Measurements from ENCODE around the gene ARFGAP2.

The ARFGAP2 gene

DNA sequence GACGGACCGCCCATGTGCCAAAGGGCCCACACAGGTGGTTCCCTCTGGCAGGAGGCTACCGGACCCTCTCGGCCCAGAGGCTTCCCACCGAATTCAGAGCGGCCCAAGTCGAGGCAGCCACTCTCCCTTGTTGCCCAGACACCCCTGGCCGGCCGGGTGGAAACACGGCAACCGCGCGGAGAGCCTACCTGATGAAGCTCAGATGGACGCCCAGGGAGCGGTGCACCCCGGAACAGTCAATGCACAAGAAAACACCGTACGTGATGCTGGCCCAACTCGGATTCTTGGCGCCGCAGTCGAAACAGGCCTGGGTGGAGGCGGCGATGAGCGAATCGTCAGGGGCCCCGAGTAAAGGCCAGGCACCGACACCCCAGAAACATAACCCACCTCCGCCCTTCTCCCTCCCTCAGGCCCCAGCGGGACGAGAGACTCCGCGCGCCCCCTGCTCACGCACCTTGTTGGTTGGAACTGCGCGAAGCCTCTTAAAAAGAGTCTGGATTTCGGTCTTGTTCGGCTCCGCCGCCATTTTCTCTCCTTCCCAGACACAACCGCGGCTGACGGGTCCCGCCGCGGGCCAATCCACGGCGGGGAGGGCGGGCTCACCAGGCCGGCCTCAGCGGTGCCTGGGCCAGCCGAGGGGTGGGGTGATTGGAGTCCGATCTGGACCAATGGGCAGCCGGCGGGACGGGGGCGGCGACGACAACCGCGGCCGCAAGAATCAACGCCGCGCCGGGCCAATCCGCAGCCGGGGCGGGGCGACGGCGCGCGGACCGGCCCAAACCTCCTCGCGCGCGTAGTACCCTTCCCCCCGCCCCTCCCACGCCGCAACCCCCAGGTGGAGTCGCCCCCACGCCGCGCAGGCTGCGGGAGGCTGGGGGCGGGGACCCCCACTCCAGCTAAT is at the start of gene ARFGAP2:
Gene ARFGAP2 (minus strand): TSS at position 552 of the 901 bp plus-strand sequence. CDS start 26 bp downstream, at position 526.
- TF ChIP-seq CTCF (IDR thresholded peaks at IDR 0.05; ENCODE audit: low read depth, low read length), result no peak

DNA sequence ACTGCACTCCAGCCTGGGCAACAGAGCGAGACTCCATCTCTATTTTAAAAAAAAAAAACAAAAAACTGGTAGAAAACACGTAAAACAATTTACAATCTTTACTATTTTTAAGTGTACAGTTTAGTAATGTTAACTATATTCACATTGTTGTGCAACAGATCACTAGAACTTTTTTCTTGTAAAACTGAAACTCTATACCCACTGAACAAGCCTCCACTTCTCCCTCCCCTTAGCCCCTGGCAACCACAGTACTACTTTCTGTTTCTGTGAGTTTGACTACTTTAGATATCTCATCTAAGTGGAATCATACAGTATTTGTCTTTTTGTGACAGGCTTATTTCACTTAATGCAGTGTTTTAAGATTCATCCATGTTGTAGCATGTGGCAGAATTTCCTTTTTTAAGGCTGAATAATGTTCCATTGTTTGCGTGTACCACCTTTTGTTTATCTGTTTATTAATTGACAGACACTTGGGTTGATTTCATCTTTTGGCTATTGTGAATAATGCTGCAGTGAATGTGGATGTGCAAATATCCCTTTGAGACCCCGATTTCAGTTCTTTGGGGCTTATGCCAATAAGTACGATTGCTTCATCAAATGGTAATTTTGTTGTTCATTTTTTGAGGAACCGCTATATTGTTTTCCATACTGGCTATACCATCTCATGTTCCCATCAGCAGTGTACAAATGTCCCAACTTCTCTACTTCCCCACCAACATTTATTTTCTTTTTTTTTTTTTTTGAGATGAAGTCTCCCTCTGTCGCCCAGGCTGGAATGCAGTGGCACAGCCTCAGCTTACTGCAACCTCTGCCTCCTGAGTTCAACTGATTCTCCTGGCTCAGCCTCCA is 49.1 kb upstream of the ARFGAP2 start:
- TF ChIP-seq CTCF (IDR thresholded peaks at IDR 0.05; ENCODE audit: low read depth, low read length), result no peak
- no peak overlapping the region for H3K4me3 ChIP-seq (ENCODE audit: low read depth, low read length)

More for the DNA sequence above, at the start of gene ARFGAP2:
- H3K4me3 ChIP-seq (ENCODE audit: low read depth, low read length), result peak within 1 kb of the TSS; percentile 73

- H3K4me3 ChIP-seq (ENCODE audit: low read depth, low read length), result no peak overlapping the region
- TF ChIP-seq CTCF (IDR thresholded peaks at IDR 0.05; ENCODE audit: low read depth, low read length), result no peak
Observed at GRCh38 chr11:47222696-47223095, 46.0 kb upstream of the ARFGAP2 start.

DNA sequence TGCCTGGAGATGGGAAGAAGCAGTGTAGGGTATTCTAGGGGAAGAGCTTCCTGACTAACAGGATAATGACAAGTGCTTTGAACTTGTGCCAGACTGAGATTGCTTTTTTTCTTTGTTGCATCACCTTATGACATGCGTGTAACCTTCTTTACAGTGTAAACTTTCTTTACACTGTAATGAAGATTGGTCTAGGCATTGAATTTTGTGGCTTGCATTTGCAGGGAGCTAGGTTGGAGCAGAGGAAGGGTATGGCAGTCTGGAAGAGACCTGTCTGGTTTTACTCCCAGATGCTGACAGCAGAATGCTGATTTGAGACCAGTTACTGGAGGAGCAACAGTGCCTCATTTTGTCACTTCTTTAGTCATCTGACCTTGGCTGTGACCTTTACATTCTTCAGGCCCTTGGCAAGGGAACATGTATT is 43.7 kb upstream of the ARFGAP2 start:
- TF ChIP-seq CTCF (IDR thresholded peaks at IDR 0.05; ENCODE audit: low read depth, low read length), result no peak
- H3K4me3 ChIP-seq (ENCODE audit: low read depth, low read length), result no peak overlapping the region

- no peak for TF ChIP-seq CTCF (IDR thresholded peaks at IDR 0.05; ENCODE audit: low read depth, low read length)
- H3K4me3 ChIP-seq (ENCODE audit: low read depth, low read length), result peak overlapping the region; percentile 77
Observed at GRCh38 chr11:47216121-47216798, 39.6 kb upstream of the ARFGAP2 start.

DNA sequence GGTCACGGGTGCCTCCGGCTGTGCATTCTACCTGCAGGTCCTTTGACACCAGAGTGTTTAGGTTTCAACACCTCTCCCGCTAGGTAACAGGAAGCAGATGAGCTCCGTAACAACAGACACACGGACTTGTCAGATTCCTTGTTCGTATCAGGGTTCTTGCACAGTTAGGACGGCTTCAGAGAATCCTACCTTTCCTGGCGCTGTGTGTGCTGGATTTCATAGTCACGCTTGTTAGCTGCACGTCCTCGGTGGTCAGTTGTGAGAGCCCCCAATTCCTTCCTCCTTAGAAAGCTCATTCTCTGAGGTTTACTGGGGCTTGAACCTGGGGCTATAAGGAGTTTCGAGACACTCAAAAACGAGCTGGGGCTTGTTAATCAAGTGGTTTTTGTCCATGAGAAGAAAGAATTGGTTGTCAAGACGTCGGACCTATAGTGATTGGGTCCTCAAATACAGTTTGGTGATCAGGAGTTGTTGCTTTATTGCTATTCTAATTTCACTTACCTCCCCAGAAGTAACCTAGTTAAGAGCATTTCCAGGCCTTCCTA is 38.8 kb upstream of the ARFGAP2 start:
- no peak for TF ChIP-seq CTCF (IDR thresholded peaks at IDR 0.05; ENCODE audit: low read depth, low read length)
- peak overlapping the region; percentile 77 for H3K4me3 ChIP-seq (ENCODE audit: low read depth, low read length)
